SK-N-SH (cell line): ENCODE measurements around the gene SIX6.

ENCODE experiments used
- CTCF ChIP-seq: fragments of 200-600 bp; sonication (generic); IDR thresholded peaks from 2 replicates; pipeline ENCODE4 v1.6.1; 2017; ENCODE audit warnings: antibody characterized with exemption, mild to moderate bottlenecking, moderate library complexity
- EP300 ChIP-seq, 2 experiments: IDR thresholded peaks; 2 replicates each; pipeline versions ENCODE4 v1.4.0 to v1.6.1; 2012; ENCODE audit warnings: borderline replicate concordance in 1 of 2, low read depth in 1 of 2, low read length in 1 of 2
- IRF3 ChIP-seq: fragments of 150-350 bp; IDR thresholded peaks from 2 replicates; pipeline ENCODE4 v1.6.1; 2016; ENCODE audit warnings: mild to moderate bottlenecking, low read depth, low read length
- POLR2AphosphoS5 ChIP-seq: IDR thresholded peaks from 2 replicates; pipeline ENCODE4 v1.6.1; 2012; ENCODE audit warnings: low read depth, low read length
- RFX5 ChIP-seq: IDR thresholded peaks from 2 replicates; pipeline ENCODE4 v1.6.1; 2012; ENCODE audit warnings: mild to moderate bottlenecking, improper control_type of control experiment, low read length
- SMC3 ChIP-seq: IDR thresholded peaks from 2 replicates; pipeline ENCODE4 v1.6.1; 2012; ENCODE audit warnings: low read depth, low read length, improper control_type of control experiment
- USF1 ChIP-seq: IDR thresholded peaks from 2 replicates; pipeline ENCODE4 v1.4.0; 2012; ENCODE audit warnings: low read depth, borderline replicate concordance
- USF2 ChIP-seq: fragments of 150-350 bp; IDR thresholded peaks from 2 replicates; pipeline ENCODE4 v1.6.1; 2017; ENCODE audit warnings: antibody characterized with exemption, low read length, low read depth, borderline replicate concordance

GRCh38 chr14:60482743-60483142 lies 26.2 kb upstream of the SIX6 start:
- TF ChIP-seq CTCF (no peak), RFX5 (no peak), EP300 (IDR thresholded peaks at IDR 0.05; ENCODE audit: borderline replicate concordance in 1 of 2, low read depth in 1 of 2, low read length in 1 of 2) (no peak), POLR2AphosphoS5 (no peak), IRF3 (no peak), SMC3 (no peak), USF1 (no peak), USF2 (no peak)
